Fibroblast of skin of abdomen (primary cell): Measurements from ENCODE around the gene CD99.
"Not testable (repeated sequence)": the region's sequence is repeated elsewhere in the genome, so short reads cannot be mapped to it uniquely, and the experiment has no call there.

Experiments used
- DNase-seq: peaks from one replicate; pipeline ENCODE4 v3.0.0-alpha.2; 2013

CD99 gene

GRCh38 chrX:2700405-2701320, 9.6 kb downstream of the CD99 start:
- no peak for DNase-seq

GRCh38 chrX:2701600-2701999, 10.5 kb downstream of the CD99 start:
- DNase-seq: no peak

GRCh38 chrX:2703991-2704369, 12.9 kb downstream of the CD99 start:
- DNase-seq: no peak

- peak; percentile 18 for DNase-seq
These were observed 14.1 kb downstream of the CD99 start for GRCh38 chrX:2705046-2705832.

GRCh38 chrX:2707334-2707760, 16.3 kb downstream of the CD99 start:
- peak; percentile 92 for DNase-seq

- DNase-seq: peak; percentile 10
These were observed 16.9 kb downstream of the CD99 start for GRCh38 chrX:2708021-2708420.

GRCh38 chrX:2708592-2709188, 17.6 kb downstream of the CD99 start:
- no peak for DNase-seq

GRCh38 chrX:2709556-2709955, 18.5 kb downstream of the CD99 start:
- no peak for DNase-seq

- DNase-seq: peak; percentile 64
These were observed 19.1 kb downstream of the CD99 start for GRCh38 chrX:2710041-2710840.

- DNase-seq: no peak
These were observed 20.3 kb downstream of the CD99 start for GRCh38 chrX:2711441-2711840.

- DNase-seq: no peak
These were observed 21.3 kb downstream of the CD99 start for GRCh38 chrX:2712428-2712827.

GRCh38 chrX:2712890-2713840, 22.1 kb downstream of the CD99 start:
- DNase-seq: no peak

- no peak for DNase-seq
These were observed 23.5 kb downstream of the CD99 start for GRCh38 chrX:2714551-2714950.

GRCh38 chrX:2715066-2715600, 24.0 kb downstream of the CD99 start:
- DNase-seq: no peak

- DNase-seq: no peak
These were observed 26.2 kb downstream of the CD99 start for GRCh38 chrX:2717312-2717711.

- DNase-seq: no peak
These were observed 27.7 kb downstream of the CD99 start for GRCh38 chrX:2718821-2719220.

- DNase-seq: no peak
These were observed 28.8 kb downstream of the CD99 start for GRCh38 chrX:2719774-2720447.

GRCh38 chrX:2723286-2723879, 32.3 kb downstream of the CD99 start:
- DNase-seq: no peak

GRCh38 chrX:2727264-2727663, 36.2 kb downstream of the CD99 start:
- DNase-seq: not testable (repeated sequence)

- no peak for DNase-seq
These were observed 41.0 kb downstream of the CD99 start for GRCh38 chrX:2732076-2732475.
